Measurements from ENCODE around the gene LAMC2. TPM values are rescaled to one million over a fixed set of nuclear protein-coding genes. Genes with fewer than 3 reads are reported as not detected.

The LAMC2 gene
- total and polyA plus RNA-seq, 10 of the 15 experiments (the other 5 are each of a cell fraction or from before 2014, with no cell fraction given) = 0.27 to 1.5 (median 0.92) TPM

- ChIA-PET RAD21 (ENCODE audit: unreplicated experiment) (interaction anchor here (1.0 kb wide), 1 partner anchor 18 kb away, joined by 3 read pairs; no protein-coding TSS in a partner anchor), SMC1A (ENCODE audit: uncharacterized antibody, unreplicated experiment) (interaction anchor here (1.2 to 1.6 kb wide), 4 partner anchors 10 to 31 kb away, joined by 3 to 5 read pairs (median 4); no protein-coding TSS in a partner anchor), POLR2A (interaction anchor here (0.6 kb wide), 1 partner anchor 61 kb away, joined by 3 read pairs; no protein-coding TSS in a partner anchor), CTCF (interaction anchor here (1.0 to 3.1 kb wide), 2 partner anchors 11 to 25 kb away, joined by 3 to 18 read pairs; no protein-coding TSS in a partner anchor)
- FAIRE-seq (no peak), DNase-seq (ENCODE audit: low read depth, low spot score) (no peak), ATAC-seq (no peak)
- Histone ChIP-seq H3K27ac (ENCODE audit: control insufficient read depth, insufficient read depth) (no peak overlapping the region), H3K9me3 (replicated peaks; ENCODE audit: control insufficient read depth, insufficient read depth, low read length) (no peaks in the 10 kb centered on the region; the same call in 2 of the 3 replicates), H4K20me1 (ENCODE audit: control insufficient read depth, insufficient read depth) (no peaks in the 10 kb centered on the region), H3K36me3 (ENCODE audit: control insufficient read depth in 2 of 2, insufficient read depth in 2 of 2, low read length in 1 of 2) (no peaks in the 10 kb centered on the region), H3K4me1 (ENCODE audit: control insufficient read depth, insufficient read depth, low read length) (no peaks in the 10 kb centered on the region), H3K79me2 (ENCODE audit: control insufficient read depth, insufficient read depth, low read length) (no peaks in the 10 kb centered on the region), H2AFZ (ENCODE audit: control insufficient read depth, low read depth, low read length) (no peak overlapping the region), H3K9ac (ENCODE audit: control insufficient read depth, insufficient read depth, low read length) (no peak overlapping the region), H3K4me2 (ENCODE audit: control insufficient read depth, insufficient read depth) (no peak overlapping the region), H3K4me3 (no peak overlapping the region), H3K27me3 (replicated peaks in 1 of 2; ENCODE audit: control insufficient read depth in 2 of 2, insufficient read depth in 2 of 2, low read length in 1 of 2) (peaks cover 0 to 2% of the 10 kb centered on the region in 2 experiments; a peak in 1 of 4 replicates)
- 56% methylated on average over 9 of the region's 9 CpGs for WGBS (ENCODE audit: insufficient coverage, insufficient replicate concordance, low lambda C conversion rate, missing lambda C conversion rate)
- BruUV-seq (replicated peaks) = no TSS peak
- in situ Hi-C loops (cut with MboI) = no loop called here
- intact Hi-C loops (cut with micrococcal nuclease; ENCODE audit: unreplicated experiment) = no loop called here
- TF ChIP-seq YBX1 (IDR thresholded peaks at IDR 0.05) (no peak), ATF2 (IDR thresholded peaks at IDR 0.05; ENCODE audit: low read length) (no peak), GATAD2B (conservative IDR thresholded peaks at IDR 0.05; ENCODE audit: low read depth) (no peak), RFX5 (IDR thresholded peaks at IDR 0.05; ENCODE audit: low read depth, low read length) (no peak), MXI1 (IDR thresholded peaks at IDR 0.05; ENCODE audit: low read depth, low read length) (no peak), POLR2AphosphoS5 (IDR thresholded peaks at IDR 0.05; ENCODE audit: low read length) (no peak), EGR1 (IDR thresholded peaks at IDR 0.05; ENCODE audit: borderline replicate concordance in 1 of 2, low read depth in 2 of 2, low read length in 2 of 2) (no peak), E2F4 (IDR thresholded peaks at IDR 0.05; ENCODE audit: low read depth, low read length) (no peak), RAD51 (IDR thresholded peaks at IDR 0.05) (no peak), BMI1 (IDR thresholded peaks at IDR 0.05; ENCODE audit: borderline replicate concordance) (no peak), RAD21 (IDR thresholded peaks at IDR 0.05; ENCODE audit: insufficient read depth, low read depth, low read length) (no peak), ELK1 (IDR thresholded peaks at IDR 0.05; ENCODE audit: low read depth, low read length) (no peak)
These were observed 107.2 kb downstream of the LAMC2 start for GRCh38 chr1:183293241-183293640.
